ENCODE measurements around the gene AGAP1. TPM values are rescaled to one million over a fixed set of nuclear protein-coding genes. Genes with fewer than 3 reads are reported as not detected.

AGAP1 gene
- total and polyA plus RNA-seq, 2 donors (not counting 3 experiments of a cell fraction or from before 2014, with no cell fraction given): 10.2 to 20.9 TPM

- Histone ChIP-seq H3K27me3 (ENCODE audit: control insufficient read depth in 2 of 2, insufficient read depth in 2 of 2, low read length in 2 of 2) (no peaks in the 10 kb centered on the region), H4K20me1 (replicated peaks; ENCODE audit: control insufficient read depth, extremely low read depth, insufficient read depth, low read length) (no peaks in the 10 kb centered on the region), H3K27ac (ENCODE audit: insufficient read depth, low read depth, low read length) (no peak overlapping the region), H3K9me1 (replicated peaks; ENCODE audit: control insufficient read depth, extremely low read depth, insufficient read depth, low read length) (no peaks in the 10 kb centered on the region), H3K9me3 (replicated peaks; ENCODE audit: control insufficient read depth, insufficient read depth, low read length) (no peaks in the 10 kb centered on the region), H3K4me3 (replicated peaks in 1 of 3; ENCODE audit: insufficient read depth in 1 of 3, low read depth in 1 of 3, low read length in 3 of 3) (no peak overlapping the region), H3K9ac (replicated peaks; ENCODE audit: extremely low read depth, insufficient read depth, low read length) (no peak overlapping the region), H3K4me1 (ENCODE audit: control insufficient read depth, extremely low read depth, insufficient read depth, low read length) (peaks cover 3% of the 10 kb centered on the region), H3K36me3 (ENCODE audit: control insufficient read depth in 2 of 2, extremely low read depth in 1 of 2, insufficient read depth in 2 of 2, low read length in 2 of 2) (no peaks in the 10 kb centered on the region), H3K79me2 (ENCODE audit: control insufficient read depth, insufficient read depth, low read length) (no peaks in the 10 kb centered on the region), H2AFZ (ENCODE audit: low read depth, low read length) (no peak overlapping the region), H3K4me2 (ENCODE audit: insufficient read depth, low read length) (no peak overlapping the region)
- intact Hi-C loops (cut with micrococcal nuclease): no loop called here
- DNase-seq (ENCODE audit: low read depth, low spot score) (no peak), FAIRE-seq (no peak)
- CTCF ChIA-PET: no interaction called here
- POLR2A ChIA-PET: no interaction called here
- dilution Hi-C loops (cut with MboI; ENCODE audit: extremely low pct_ligation_motif_present, low sequenced_read_pairs): no loop called here
- BruUV-seq (replicated peaks): no TSS peak
- no peak for TF ChIP-seq MAX (IDR thresholded peaks at IDR 0.05; ENCODE audit: insufficient read depth, insufficient read length)
- TF ChIP-seq FOS (IDR thresholded peaks at IDR 0.05; ENCODE audit: borderline replicate concordance, insufficient read depth, low read length): no peak
- no peak for TF ChIP-seq JUN (IDR thresholded peaks at IDR 0.05; ENCODE audit: borderline replicate concordance, insufficient read depth, insufficient read length, low read depth)
- no peak for TF ChIP-seq EZH2 (IDR thresholded peaks at IDR 0.05; ENCODE audit: borderline replicate concordance, low read depth, low read length, severe bottlenecking)
- TF ChIP-seq GATA2 (IDR thresholded peaks at IDR 0.05; ENCODE audit: insufficient read depth, insufficient read length, low read depth, low read length): no peak
- TF ChIP-seq CTCF (IDR thresholded peaks at IDR 0.05; ENCODE audit: extremely low read depth in 1 of 2, insufficient read depth in 1 of 2, low read depth in 1 of 2, low read length in 2 of 2): no peak
- no peak for TF ChIP-seq POLR2A (IDR thresholded peaks at IDR 0.05; ENCODE audit: low read depth, low read length)
- no peak for TF ChIP-seq MYC (IDR thresholded peaks at IDR 0.05; ENCODE audit: low read depth, low read length)
- no peak for TF ChIP-seq POLR2AphosphoS5 (IDR thresholded peaks at IDR 0.05; ENCODE audit: insufficient read depth, low read depth, low read length)
Observed at GRCh38 chr2:235569837-235570236, 76.0 kb downstream of the AGAP1 start.

Measured in endothelial cell of umbilical vein (primary cell).